Measurements from ENCODE around the gene MAOA. TPM values are rescaled to one million over a fixed set of nuclear protein-coding genes. Genes with fewer than 3 reads are reported as not detected.

The MAOA gene
- total and polyA plus RNA-seq, 2 donors (not counting 3 experiments of a cell fraction or from before 2014, with no cell fraction given): 12.6 to 23.5 TPM

DNA sequence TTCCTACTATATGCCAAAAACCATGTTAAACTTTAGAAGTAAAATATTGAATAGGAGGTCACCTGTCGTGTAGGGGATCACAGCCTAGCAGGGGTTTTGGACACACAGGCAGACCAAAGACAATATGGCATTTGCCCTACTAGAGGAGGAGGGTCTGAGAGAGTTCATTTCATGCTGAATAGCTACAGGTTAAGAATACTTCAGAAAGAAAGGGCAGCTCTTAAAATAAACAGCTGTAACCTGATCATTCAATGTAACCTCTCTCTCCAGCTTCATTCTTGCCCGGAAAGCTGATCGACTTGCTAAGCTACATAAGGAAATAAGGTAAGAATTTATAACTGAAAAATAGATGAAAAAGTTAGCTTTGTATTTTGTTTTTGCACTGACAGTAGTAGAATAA, 79.9 kb downstream of the MAOA start:
- dilution Hi-C loops (cut with MboI; ENCODE audit: extremely low pct_ligation_motif_present, low sequenced_read_pairs) (no loop called here), intact Hi-C loops (cut with micrococcal nuclease) (no loop called here)
- no peak for TF ChIP-seq EZH2 (IDR thresholded peaks at IDR 0.05; ENCODE audit: borderline replicate concordance, low read depth, low read length, severe bottlenecking)
- TF ChIP-seq MAX (IDR thresholded peaks at IDR 0.05; ENCODE audit: insufficient read depth, insufficient read length): no peak
- TF ChIP-seq GATA2 (IDR thresholded peaks at IDR 0.05; ENCODE audit: insufficient read depth, insufficient read length, low read depth, low read length): no peak
- TF ChIP-seq MYC (IDR thresholded peaks at IDR 0.05; ENCODE audit: low read depth, low read length): no peak
- TF ChIP-seq FOS (IDR thresholded peaks at IDR 0.05; ENCODE audit: borderline replicate concordance, insufficient read depth, low read length): no peak
- no peak for TF ChIP-seq POLR2AphosphoS5 (IDR thresholded peaks at IDR 0.05; ENCODE audit: insufficient read depth, low read depth, low read length)
- no peak for TF ChIP-seq JUN (IDR thresholded peaks at IDR 0.05; ENCODE audit: borderline replicate concordance, insufficient read depth, insufficient read length, low read depth)
- no peak for TF ChIP-seq POLR2A (IDR thresholded peaks at IDR 0.05; ENCODE audit: low read depth, low read length)
- TF ChIP-seq, protein P1, sequence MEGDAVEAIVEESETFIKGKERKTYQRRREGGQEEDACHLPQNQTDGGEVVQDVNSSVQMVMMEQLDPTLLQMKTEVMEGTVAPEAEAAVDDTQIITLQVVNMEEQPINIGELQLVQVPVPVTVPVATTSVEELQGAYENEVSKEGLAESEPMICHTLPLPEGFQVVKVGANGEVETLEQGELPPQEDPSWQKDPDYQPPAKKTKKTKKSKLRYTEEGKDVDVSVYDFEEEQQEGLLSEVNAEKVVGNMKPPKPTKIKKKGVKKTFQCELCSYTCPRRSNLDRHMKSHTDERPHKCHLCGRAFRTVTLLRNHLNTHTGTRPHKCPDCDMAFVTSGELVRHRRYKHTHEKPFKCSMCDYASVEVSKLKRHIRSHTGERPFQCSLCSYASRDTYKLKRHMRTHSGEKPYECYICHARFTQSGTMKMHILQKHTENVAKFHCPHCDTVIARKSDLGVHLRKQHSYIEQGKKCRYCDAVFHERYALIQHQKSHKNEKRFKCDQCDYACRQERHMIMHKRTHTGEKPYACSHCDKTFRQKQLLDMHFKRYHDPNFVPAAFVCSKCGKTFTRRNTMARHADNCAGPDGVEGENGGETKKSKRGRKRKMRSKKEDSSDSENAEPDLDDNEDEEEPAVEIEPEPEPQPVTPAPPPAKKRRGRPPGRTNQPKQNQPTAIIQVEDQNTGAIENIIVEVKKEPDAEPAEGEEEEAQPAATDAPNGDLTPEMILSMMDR (IDR thresholded peaks at IDR 0.05; ENCODE audit: extremely low read depth in 1 of 2, insufficient read depth in 1 of 2, low read depth in 1 of 2, low read length in 2 of 2): no peak

More for the DNA sequence above, 79.9 kb downstream of the MAOA start:
- Histone ChIP-seq H3K4me2 (ENCODE audit: insufficient read depth, low read length) (no peak overlapping the region), H3K27me3 (ENCODE audit: control insufficient read depth in 2 of 2, insufficient read depth in 2 of 2, low read length in 2 of 2) (no peaks in the 10 kb centered on the region), H3K27ac (ENCODE audit: insufficient read depth, low read depth, low read length) (no peak overlapping the region), H3K9me3 (replicated peaks; ENCODE audit: control insufficient read depth, insufficient read depth, low read length) (no peaks in the 10 kb centered on the region), H3K79me2 (ENCODE audit: control insufficient read depth, insufficient read depth, low read length) (no peaks in the 10 kb centered on the region), H3K9me1 (replicated peaks; ENCODE audit: control insufficient read depth, extremely low read depth, insufficient read depth, low read length) (no peaks in the 10 kb centered on the region), H3K9ac (replicated peaks; ENCODE audit: extremely low read depth, insufficient read depth, low read length) (no peak overlapping the region), H2AFZ (ENCODE audit: low read depth, low read length) (no peak overlapping the region), H4K20me1 (replicated peaks; ENCODE audit: control insufficient read depth, extremely low read depth, insufficient read depth, low read length) (no peaks in the 10 kb centered on the region), H3K4me1 (ENCODE audit: control insufficient read depth, extremely low read depth, insufficient read depth, low read length) (no peaks in the 10 kb centered on the region), H3K36me3 (ENCODE audit: control insufficient read depth in 2 of 2, extremely low read depth in 1 of 2, insufficient read depth in 2 of 2, low read length in 2 of 2) (peaks cover 0 to under 1% of the 10 kb centered on the region in 2 experiments), H3K4me3 (replicated peaks in 1 of 3; ENCODE audit: insufficient read depth in 1 of 3, low read depth in 1 of 3, low read length in 3 of 3) (no peak overlapping the region)
- DNase-seq (ENCODE audit: low read depth, low spot score) (no peak), FAIRE-seq (peak; percentile 55)
- no TSS peak for BruUV-seq (replicated peaks)
- POLR2A ChIA-PET: no interaction called here
- CTCF ChIA-PET: interaction anchor here (1.9 to 2.5 kb wide), 2 partner anchors 14 to 81 kb away, joined by 5 to 11 read pairs; partner anchors contain the start of gene MAOA
